Measurements from ENCODE around the gene FBXW2.

- TF ChIP-seq YY1 (IDR thresholded peaks at IDR 0.05; ENCODE audit: insufficient read depth, insufficient read length) (no peak), ZNF274 (IDR thresholded peaks at IDR 0.05; ENCODE audit: low read depth, low read length) (no peak), SUZ12 (IDR thresholded peaks at IDR 0.05; ENCODE audit: extremely low read depth, insufficient read depth, insufficient read length) (no peak)
Observed at GRCh38 chr9:120715389-120715924, 77.8 kb downstream of the FBXW2 start.
